Muscle of arm (tissue), 12 donors: ENCODE measurements around the gene PCGF1. TPM values are rescaled to one million over a fixed set of nuclear protein-coding genes. Genes with fewer than 3 reads are reported as not detected.

Source experiments
- polyA plus RNA-seq, 12 donors: library from polyadenylated mRNA; unstranded; fragments of 120-200 nt; gene quantifications; one replicate each; pipeline ENCODE4 v1.2.1, GENCODE V29; 2013; ENCODE audit not compliant: insufficient read length in 12 of 12

The PCGF1 gene
- polyA plus RNA-seq, 12 donors = 10.4 to 19.6 (median 13.0) TPM; not detected in 2

Other genes with a start within 250 kb of the PCGF1 start
- 10 to 100 TPM in 1 of 12 donors, 1 to 10 TPM in 10, not detected in 1; 1.4 to 12.3 (median 2.4) TPM for gene SLC4A5, start 164.3 kb downstream of the PCGF1 start, polyA plus RNA-seq
- 100 to 1,000 TPM in 4 of 12 donors, 10 to 100 TPM in 7, not detected in 1; 81.5 to 146 (median 93.2) TPM for gene DCTN1, start 127.4 kb downstream of the PCGF1 start, polyA plus RNA-seq
- gene C2orf81, start 86.1 kb downstream of the PCGF1 start, polyA plus RNA-seq = 1 to 10 TPM in 10 of 12 donors, not detected in 2; 1.6 to 3.8 (median 2.0) TPM
- gene WDR54, start 86.0 kb downstream of the PCGF1 start, polyA plus RNA-seq = 10 to 100 TPM in 6 of 12 donors, 1 to 10 TPM in 5, not detected in 1; 7.6 to 19.8 (median 10.0) TPM
- gene RTKN, start 65.8 kb downstream of the PCGF1 start, polyA plus RNA-seq = 10 to 100 TPM in 11 of 12 donors, not detected in 1; 32.5 to 58.4 (median 47.7) TPM
- 10 to 100 TPM in 11 of 12 donors, not detected in 1; 12.8 to 42.3 (median 16.1) TPM for gene INO80B, start 52.6 kb downstream of the PCGF1 start, polyA plus RNA-seq
- gene WBP1, start 49.3 kb downstream of the PCGF1 start, polyA plus RNA-seq = 10 to 100 TPM in 11 of 12 donors, not detected in 1; 41.4 to 76.6 (median 52.2) TPM
- gene MOGS, start 42.3 kb downstream of the PCGF1 start, polyA plus RNA-seq = 10 to 100 TPM in 11 of 12 donors, not detected in 1; 25.7 to 85.9 (median 32.7) TPM
- 10 to 100 TPM in 11 of 12 donors, not detected in 1; 40.9 to 97.0 (median 56.2) TPM for gene MRPL53, start 35.0 kb downstream of the PCGF1 start, polyA plus RNA-seq
- gene CCDC142, start 24.7 kb downstream of the PCGF1 start, polyA plus RNA-seq = 10 to 100 TPM in 4 of 12 donors, 1 to 10 TPM in 7, not detected in 1; 5.4 to 14.4 (median 8.5) TPM
- gene TTC31, start 24.6 kb downstream of the PCGF1 start, polyA plus RNA-seq = 10 to 100 TPM in 11 of 12 donors, not detected in 1; 15.3 to 36.6 (median 19.2) TPM
- gene LBX2, start 8.1 kb downstream of the PCGF1 start, polyA plus RNA-seq = 1 to 10 TPM in 2 of 12 donors, under 1 TPM in 7, not detected in 3; 0.27 to 1.5 (median 0.78) TPM
- under 1 TPM in 2 of 12 donors, not detected in 10; 0.08 to 0.43 TPM for gene TLX2, start 6.8 kb upstream of the PCGF1 start, polyA plus RNA-seq
- gene DQX1, start 18.5 kb upstream of the PCGF1 start, polyA plus RNA-seq = 10 to 100 TPM in 1 of 12 donors, 1 to 10 TPM in 3, under 1 TPM in 3, not detected in 5; 0.08 to 15.4 (median 1.0) TPM
- gene AUP1, start 22.0 kb upstream of the PCGF1 start, polyA plus RNA-seq = 10 to 100 TPM in 11 of 12 donors, not detected in 1; 53.8 to 89.9 (median 64.6) TPM
- gene HTRA2, start 22.2 kb upstream of the PCGF1 start, polyA plus RNA-seq = 10 to 100 TPM in 11 of 12 donors, not detected in 1; 20.1 to 30.4 (median 27.9) TPM
- 1 to 10 TPM in 10 of 12 donors, not detected in 2; 6.5 to 9.6 (median 7.5) TPM for gene LOXL3, start 46.2 kb upstream of the PCGF1 start, polyA plus RNA-seq
- 10 to 100 TPM in 1 of 12 donors, 1 to 10 TPM in 10, not detected in 1; 4.7 to 28.7 (median 6.0) TPM for gene DOK1, start 47.0 kb upstream of the PCGF1 start, polyA plus RNA-seq
- gene M1AP, start 140.6 kb upstream of the PCGF1 start, polyA plus RNA-seq = 1 to 10 TPM in 1 of 12 donors, under 1 TPM in 5, not detected in 6; 0.08 to 1.4 (median 0.27) TPM
- 1 to 10 TPM in 10 of 12 donors, not detected in 2; 2.3 to 5.0 (median 3.7) TPM for gene SEMA4F, start 146.6 kb upstream of the PCGF1 start, polyA plus RNA-seq